COLO668 (cell line): Measurements from ENCODE around the gene SLIT3.

Experiments used
- DNase-seq: peaks from one replicate; lab custom pipeline; 2025; ENCODE audit not compliant: unreplicated experiment; lab: John Stamatoyannopoulos, UW

Gene SLIT3

DNA sequence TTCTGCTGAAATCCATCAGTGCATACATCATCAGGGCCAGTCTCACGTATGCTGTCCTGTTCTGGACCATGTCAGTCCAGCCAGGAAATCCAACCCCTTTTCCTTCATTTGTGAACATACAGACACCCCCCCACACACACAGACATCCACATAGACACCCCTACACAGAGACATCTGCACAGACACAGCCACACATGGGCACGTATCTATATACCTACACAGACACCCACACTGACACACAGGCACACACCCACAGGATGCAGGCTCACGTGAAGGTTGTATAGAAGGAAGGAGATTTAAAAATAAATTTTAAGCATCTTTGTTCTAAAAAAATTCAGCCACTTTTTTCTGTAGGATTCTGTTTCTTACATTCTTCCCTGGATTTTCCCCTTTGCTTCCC, 325.6 kb downstream of the SLIT3 start:
- no peak for DNase-seq

GRCh38 chr5:168974082-168974481, 326.9 kb downstream of the SLIT3 start:
- DNase-seq: no peak

DNA sequence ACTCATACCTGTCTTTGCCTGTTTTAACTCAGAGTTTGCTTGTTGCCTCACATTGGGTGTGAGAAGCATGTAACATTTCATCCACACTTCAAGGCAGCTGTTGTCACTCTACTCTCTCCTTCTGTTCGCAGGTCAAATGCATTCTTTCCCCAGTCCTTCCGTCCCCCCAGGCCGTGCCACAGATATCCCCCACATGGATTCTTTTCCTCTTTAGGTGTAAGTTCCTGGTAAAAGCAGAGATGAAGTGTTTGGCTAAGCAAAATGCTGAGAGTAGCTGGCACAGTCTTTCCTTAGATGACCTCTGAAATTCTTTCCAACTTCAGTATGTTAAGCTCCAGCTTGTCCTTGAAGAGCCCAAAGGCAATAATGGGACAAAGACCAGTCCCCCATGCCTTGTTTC, 328.2 kb downstream of the SLIT3 start:
- DNase-seq: no peak

GRCh38 chr5:168971100-168971499, 329.8 kb downstream of the SLIT3 start:
- no peak for DNase-seq

DNA sequence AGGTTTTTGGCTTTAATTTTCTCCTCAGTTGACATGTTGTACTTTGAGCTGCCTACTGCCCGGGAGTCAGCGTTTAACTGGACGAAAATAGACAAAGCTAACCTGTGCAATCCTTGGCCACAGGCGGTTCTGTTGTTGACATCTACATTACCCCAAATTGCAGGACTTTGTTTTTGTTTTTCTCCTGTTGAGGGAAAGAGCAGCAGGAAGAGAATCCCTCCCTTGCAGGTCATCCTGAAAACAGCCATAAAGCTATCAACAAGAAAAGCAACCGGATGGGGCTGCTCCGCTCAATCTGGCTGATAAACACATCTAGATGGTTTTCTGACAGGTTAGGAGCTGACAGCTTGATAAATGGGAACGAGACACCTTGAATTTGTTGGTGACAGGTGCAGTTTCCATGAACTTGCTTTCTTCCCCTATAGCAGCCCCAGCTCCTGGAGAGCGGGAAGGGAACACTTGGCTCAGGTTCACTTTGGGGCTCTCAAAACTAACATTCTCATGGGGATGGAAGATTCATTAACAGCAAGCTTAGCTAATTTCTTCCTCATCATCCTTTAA, 331.5 kb downstream of the SLIT3 start:
- no peak for DNase-seq

GRCh38 chr5:168967882-168968620, 332.9 kb downstream of the SLIT3 start:
- no peak for DNase-seq

- DNase-seq: no peak
These were observed 335.3 kb downstream of the SLIT3 start for GRCh38 chr5:168965638-168966037.

GRCh38 chr5:168964182-168964581, 336.8 kb downstream of the SLIT3 start:
- no peak for DNase-seq

DNA sequence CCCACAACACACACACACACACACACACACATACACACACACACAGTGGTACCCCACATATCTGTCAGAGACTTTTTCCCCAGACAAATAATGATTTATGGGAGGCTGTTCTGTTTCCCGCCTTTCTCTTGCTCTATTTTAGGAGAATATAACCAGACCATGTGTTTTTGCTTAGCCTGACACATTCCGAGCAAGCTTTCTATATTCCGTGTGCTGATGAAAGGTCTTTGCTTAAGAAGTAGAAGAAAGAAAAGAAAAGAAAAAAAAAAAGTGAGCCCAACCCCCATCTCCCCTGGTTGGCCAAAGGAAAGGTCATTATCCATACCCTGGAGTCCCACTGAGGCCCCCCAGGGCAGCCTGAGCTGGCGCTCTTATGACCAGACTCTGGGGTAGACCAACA, 338.6 kb downstream of the SLIT3 start:
- DNase-seq: no peak

- no peak for DNase-seq
These were observed 339.3 kb downstream of the SLIT3 start for GRCh38 chr5:168961681-168962080.

DNA sequence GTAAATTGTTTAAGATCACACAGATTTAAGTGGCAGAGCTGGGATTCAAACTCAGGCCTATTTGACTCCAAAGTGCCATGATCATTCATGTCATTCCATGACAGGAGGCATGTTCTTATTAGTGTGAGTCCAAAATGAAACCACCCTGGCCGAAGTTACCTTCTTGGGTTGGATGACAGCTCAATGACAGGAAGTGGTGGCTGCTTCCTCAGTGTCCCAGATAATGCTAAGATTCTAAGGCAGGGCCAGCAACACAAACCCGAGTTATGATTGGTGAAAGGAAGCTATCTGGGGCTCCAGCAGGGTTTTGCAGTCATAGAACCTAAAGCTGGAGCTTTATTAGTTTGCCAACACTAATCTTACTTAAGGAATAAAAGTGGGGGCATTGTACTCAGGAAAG, 340.4 kb downstream of the SLIT3 start:
- DNase-seq: no peak

DNA sequence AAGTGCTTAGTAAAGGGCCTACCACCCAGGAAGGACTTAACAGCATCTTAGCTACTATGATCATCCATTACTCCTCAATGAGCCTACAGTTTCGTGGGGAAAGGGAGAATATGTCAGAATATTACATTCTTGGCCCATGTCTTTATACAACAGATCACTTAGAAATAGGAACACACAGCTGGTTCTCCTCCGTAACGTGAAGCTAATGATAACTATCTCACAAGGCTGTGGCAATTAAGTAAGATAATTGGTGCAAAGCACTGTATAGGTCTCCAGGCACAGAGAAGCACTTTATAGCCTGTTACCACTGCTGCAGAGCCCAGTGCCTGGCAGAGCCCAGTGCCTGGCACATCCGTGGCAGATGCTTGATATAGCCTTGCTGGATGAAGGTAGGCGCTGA, 347.6 kb downstream of the SLIT3 start:
- DNase-seq: no peak

GRCh38 chr5:168952196-168952595, 348.7 kb downstream of the SLIT3 start:
- DNase-seq: no peak

GRCh38 chr5:168951769-168952168, 349.2 kb downstream of the SLIT3 start:
- no peak for DNase-seq

DNA sequence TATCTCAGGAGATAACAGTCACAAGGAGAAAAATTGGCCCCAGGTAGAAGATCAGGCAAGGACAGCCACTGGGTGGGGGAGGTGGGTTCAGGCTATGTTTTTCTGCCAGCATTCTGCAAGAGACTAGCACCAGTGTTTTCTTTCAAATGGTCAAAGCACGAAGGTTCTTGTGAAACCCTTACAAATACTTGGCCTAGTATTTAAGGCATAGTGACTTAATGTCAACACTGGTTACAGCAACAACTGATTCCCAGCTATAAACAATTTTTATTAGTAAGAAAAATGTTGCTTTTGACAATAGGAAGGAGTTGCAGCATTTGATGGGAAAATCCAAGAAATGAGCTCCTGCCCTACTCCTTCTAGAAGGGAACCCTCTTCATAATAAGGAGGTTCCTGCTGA, 349.6 kb downstream of the SLIT3 start:
- no peak for DNase-seq

DNA sequence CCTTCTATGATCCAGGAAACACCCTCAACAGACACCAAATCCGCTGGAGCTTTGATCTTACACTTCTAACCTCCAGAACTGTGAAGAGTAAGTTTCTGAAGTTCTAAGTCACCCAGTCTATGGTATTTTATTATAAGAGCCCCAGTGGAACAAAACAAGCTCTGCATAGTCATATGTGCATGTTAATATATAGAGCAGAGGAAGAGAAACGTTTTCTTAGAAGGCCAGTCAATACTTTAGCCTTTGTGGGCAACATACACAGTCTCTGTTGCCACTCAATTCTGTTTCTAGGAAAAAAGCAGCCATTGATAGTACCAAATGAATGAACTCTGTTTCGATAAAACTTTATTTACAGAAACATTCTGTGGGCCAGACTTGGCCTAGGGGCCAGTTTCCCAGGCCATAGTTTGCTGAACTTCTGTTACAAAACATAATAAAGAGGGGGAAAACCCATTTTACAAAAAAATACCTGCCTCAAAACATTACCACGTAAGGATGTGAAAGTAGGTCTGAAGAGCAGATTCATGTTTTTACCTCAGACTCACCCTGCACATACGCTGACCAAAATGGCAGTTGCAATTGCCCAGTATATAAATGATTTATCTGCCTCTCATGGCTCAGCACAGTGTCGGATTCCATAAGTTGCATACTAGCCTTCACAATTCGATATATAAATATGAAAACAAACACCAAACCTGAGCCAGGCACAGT, 350.5 kb downstream of the SLIT3 start:
- DNase-seq: no peak

GRCh38 chr5:168948746-168949145, 352.2 kb downstream of the SLIT3 start:
- DNase-seq: no peak

DNA sequence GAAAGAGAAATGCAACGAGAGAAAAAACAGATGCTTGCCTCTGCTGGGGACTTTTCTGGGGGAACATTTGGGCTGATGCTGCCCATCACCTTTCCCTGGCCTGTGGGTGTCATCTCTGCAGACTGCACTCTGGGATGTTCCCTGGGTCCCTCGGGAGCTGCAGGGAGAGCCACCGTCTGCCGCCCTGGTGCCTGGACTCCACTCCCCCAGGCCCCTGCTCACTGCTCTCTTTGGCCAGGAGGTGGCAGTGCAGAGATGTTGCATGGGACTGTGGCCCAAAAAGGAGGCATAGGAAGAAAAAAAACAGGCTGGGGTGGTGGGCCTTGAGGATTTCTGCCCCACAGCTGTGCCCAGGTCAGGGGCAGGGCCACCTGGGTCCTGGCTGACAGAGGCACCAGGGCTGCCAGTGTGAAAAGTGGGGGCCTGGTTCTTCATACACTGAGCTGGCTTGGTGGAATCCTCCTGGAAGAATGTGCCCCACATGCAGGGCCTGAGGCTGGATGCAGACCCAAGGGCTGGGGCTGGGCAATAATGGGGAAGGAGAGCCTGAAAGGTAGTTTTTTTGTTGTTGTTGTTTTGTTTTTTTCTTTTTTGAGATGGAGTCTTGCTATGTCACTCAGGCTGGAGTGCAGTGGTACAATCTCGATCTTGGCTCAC, 353.6 kb downstream of the SLIT3 start:
- DNase-seq: peak; percentile 1

DNA sequence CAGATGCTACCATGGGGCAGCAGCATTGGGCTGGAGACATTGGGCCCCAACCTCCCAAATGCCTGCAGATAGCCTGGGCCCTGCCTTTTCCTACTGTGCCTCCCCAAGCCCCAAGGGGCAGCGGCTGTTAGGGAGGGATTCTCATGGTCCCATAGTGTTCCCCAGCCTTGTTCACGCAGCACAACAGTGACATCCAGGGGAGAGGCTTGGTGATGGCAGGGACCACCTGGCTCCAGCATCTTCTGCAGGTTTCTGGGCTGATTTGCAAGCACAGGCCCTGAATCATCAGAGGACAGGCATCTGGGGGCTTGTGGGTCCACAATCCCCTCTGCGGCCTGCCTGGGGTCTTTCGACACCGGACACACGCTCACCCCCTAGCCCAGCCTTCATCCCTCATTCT, 354.6 kb downstream of the SLIT3 start:
- DNase-seq: no peak

DNA sequence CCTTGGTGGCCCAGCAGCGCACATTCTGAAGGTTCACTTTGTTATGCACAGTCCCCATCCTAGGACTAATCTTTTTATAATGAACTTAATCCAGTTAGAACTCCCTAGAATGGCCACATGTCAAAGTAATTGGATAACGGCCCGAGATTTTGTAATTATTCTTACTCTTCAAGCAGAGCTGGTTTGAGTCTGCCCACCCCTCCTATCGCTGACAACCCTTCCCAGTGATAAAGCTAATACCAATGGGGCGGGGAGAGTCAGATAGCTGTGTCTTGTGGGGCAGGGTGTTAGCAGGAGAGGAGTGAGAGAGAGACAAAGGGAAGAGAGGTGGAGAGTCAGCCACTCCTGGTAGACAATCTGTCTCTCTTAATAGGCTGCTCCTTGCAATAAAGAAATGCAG, 356.9 kb downstream of the SLIT3 start:
- no peak for DNase-seq

DNA sequence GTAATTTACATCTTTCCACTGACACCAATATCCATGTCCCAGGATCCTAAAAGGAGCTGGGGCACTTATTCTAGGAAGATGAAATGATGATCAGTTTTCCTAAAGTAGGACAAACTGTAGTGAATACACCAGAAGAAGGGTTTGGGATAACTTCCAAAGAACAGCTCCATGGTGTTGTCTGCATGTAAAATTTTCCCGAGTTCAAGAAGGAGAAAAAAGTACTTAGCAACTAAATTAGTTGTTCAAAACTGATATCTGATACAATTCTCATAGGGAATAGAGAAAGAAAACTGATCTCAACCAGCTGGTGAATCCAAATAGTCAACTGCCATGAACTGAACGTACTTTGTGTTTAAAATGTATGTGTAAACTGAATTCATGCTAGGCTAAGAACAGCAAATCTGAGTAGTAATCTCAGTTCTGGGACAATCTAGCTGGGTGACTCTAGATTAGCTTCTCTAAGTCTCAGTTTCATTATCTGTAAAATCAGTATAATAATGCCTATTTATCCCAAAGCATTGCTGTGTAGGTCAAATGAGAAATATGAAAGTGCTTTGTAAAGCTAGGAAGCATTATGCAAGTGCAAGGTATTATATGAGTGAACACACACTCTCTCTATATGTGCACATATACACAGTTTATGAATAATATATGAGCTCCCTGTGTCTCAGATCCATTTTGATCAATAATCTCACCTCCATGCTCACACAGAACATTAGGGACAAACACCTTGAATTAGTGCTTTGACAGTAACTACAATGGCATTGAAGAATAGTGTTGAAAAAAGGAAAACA, 357.7 kb downstream of the SLIT3 start:
- DNase-seq: no peak
